Natural killer cell (primary cell): ENCODE measurements around the gene HMGN2. TPM values are rescaled to one million over a fixed set of nuclear protein-coding genes. Genes with fewer than 3 reads are reported as not detected.

Experiments used
- ATAC-seq, 3 donors: fragments of 150-1000 bp in 2 of 3; fragments of 200-7000 bp in 1 of 3; cut with Tn5 transposase; 1 replicate in 1 of 3; 2 replicates in 2 of 3; pipeline ENCODE4 v1.10.0; 2021; ENCODE audit warnings: mild to moderate bottlenecking in 2 of 3, moderate library complexity in 2 of 3
- DNase-seq, 2 donors: peaks; one replicate each; pipeline versions ENCODE4 v3.0.0 to v3.0.0-alpha.2; 2013 to 2021; ENCODE audit warnings: mixed read lengths in 1 of 2
- H3K27ac ChIP-seq: one replicate; pipeline ENCODE4 v1.5.1; 2013; ENCODE audit warnings: mild to moderate bottlenecking, low read length
- H3K27me3 ChIP-seq: one replicate; pipeline ENCODE4 v1.6.1; 2013; ENCODE audit warnings: low read length; ENCODE audit not compliant: control insufficient read depth, insufficient read depth
- H3K36me3 ChIP-seq: one replicate; pipeline ENCODE4 v1.6.1; 2013; ENCODE audit warnings: low read length; ENCODE audit not compliant: control insufficient read depth, insufficient read depth
- H3K4me1 ChIP-seq: one replicate; pipeline ENCODE4 v1.6.1; 2013; ENCODE audit warnings: low read length; ENCODE audit not compliant: control insufficient read depth, insufficient read depth
- H3K4me3 ChIP-seq: one replicate; pipeline ENCODE4 v1.5.1; 2013; ENCODE audit warnings: low read length
- H3K9me3 ChIP-seq: one replicate; pipeline ENCODE4 v1.6.1; 2013; ENCODE audit warnings: low read length; ENCODE audit not compliant: control insufficient read depth, insufficient read depth
- H3K27ac Mint-ChIP-seq, 2 donors: one replicate each; pipeline ENCODE4 v1.8.0; 2022; ENCODE audit warnings: mild to moderate bottlenecking in 2 of 2, mixed read lengths in 2 of 2, moderate library complexity in 1 of 2
- H3K27me3 Mint-ChIP-seq, 2 donors: one replicate each; pipeline ENCODE4 v1.8.0; 2022; ENCODE audit warnings: low read depth in 2 of 2, mixed read lengths in 2 of 2
- H3K36me3 Mint-ChIP-seq: one replicate; pipeline ENCODE4 v1.8.0; 2022; ENCODE audit warnings: mixed read lengths
- H3K4me1 Mint-ChIP-seq, 2 donors: one replicate each; pipeline ENCODE4 v1.8.0; 2022; ENCODE audit warnings: mixed read lengths in 2 of 2
- H3K4me3 Mint-ChIP-seq: one replicate; pipeline ENCODE4 v1.8.0; 2022; ENCODE audit warnings: mild to moderate bottlenecking, moderate library complexity, mixed read lengths
- H3K9me3 Mint-ChIP-seq, 2 donors: one replicate each; pipeline ENCODE4 v1.8.0; 2022; ENCODE audit warnings: mixed read lengths in 2 of 2
- CTCF ChIP-seq: fragments of 200-600 bp; IDR thresholded peaks from one replicate; pipeline ENCODE4 v1.8.0; 2022; ENCODE audit warnings: antibody characterized with exemption
- WGBS: methylation state at CpG from one replicate; pipeline ENCODE4 v1.1.7; 2013; ENCODE audit warnings: missing lambda C conversion rate; ENCODE audit not compliant: insufficient coverage; 5-methylcytosine and 5-hydroxymethylcytosine counted together
- intact Hi-C: fragments of 100-400 bp; cut with micrococcal nuclease; formaldehyde crosslinking; loops from one replicate; pipeline ENCODE4 v1.14.2; 2022
- total RNA-seq, 4 donors: library from RNA; stranded (reverse); fragments of 120-200 nt in 1 of 4; gene quantifications; one replicate each; pipeline versions ENCODE4 v1.2.3 to v1.2.4, GENCODE V29; 2013 to 2022

HMGN2 gene
- total RNA-seq, 3 donors from 2014 or later (not counting 1 experiment from before 2014, with no cell fraction given) = 315 to 364 (median 326) TPM

GRCh38 chr1:26478988-26479387 is 6.7 kb downstream of the HMGN2 start:
- H3K9me3 Mint-ChIP-seq = no peaks in the 10 kb centered on the region
- H3K4me3 Mint-ChIP-seq = no peak overlapping the region
- ATAC-seq (no peak), DNase-seq (no peak)
- no peak for TF ChIP-seq CTCF
- peaks cover under 1% of the 10 kb centered on the region for H3K4me1 ChIP-seq
- H3K36me3 ChIP-seq = peaks cover 31% of the 10 kb centered on the region
- no peaks in the 10 kb centered on the region for H3K9me3 ChIP-seq
- H3K27ac ChIP-seq = no peak overlapping the region
- peaks cover 9 to 14% of the 10 kb centered on the region in 2 donors for H3K4me1 Mint-ChIP-seq
- intact Hi-C loops = no loop called here
- peak overlapping the region; percentile 1 to 3 for H3K27ac Mint-ChIP-seq
- H3K36me3 Mint-ChIP-seq = peaks cover 7% of the 10 kb centered on the region
- H3K27me3 Mint-ChIP-seq = no peaks in the 10 kb centered on the region
- no peaks in the 10 kb centered on the region for H3K27me3 ChIP-seq
- 94% methylated on average over 5 of the region's 6 CpGs for WGBS
- no peak overlapping the region for H3K4me3 ChIP-seq

- no peak for TF ChIP-seq CTCF
- no peak overlapping the region for H3K4me3 ChIP-seq
- no peak overlapping the region for H3K27ac ChIP-seq
- 98% methylated on average over 2 of the region's 2 CpGs for WGBS
- H3K27me3 ChIP-seq = no peaks in the 10 kb centered on the region
- DNase-seq = no peak
- Mint-ChIP-seq H3K4me3 (no peak overlapping the region), H3K4me1 (no peaks in the 10 kb centered on the region), H3K27me3 (no peaks in the 10 kb centered on the region), H3K36me3 (no peaks in the 10 kb centered on the region), H3K27ac (peak overlapping the region in 1 of 2 donors; percentile 29), H3K9me3 (no peaks in the 10 kb centered on the region)
- H3K9me3 ChIP-seq = no peaks in the 10 kb centered on the region
- no peak for ATAC-seq
- no peaks in the 10 kb centered on the region for H3K4me1 ChIP-seq
- intact Hi-C loops = no loop called here
- H3K36me3 ChIP-seq = no peaks in the 10 kb centered on the region
Observed at GRCh38 chr1:26482921-26483320, 10.7 kb downstream of the HMGN2 start.

- H3K27me3 Mint-ChIP-seq = no peaks in the 10 kb centered on the region
- TF ChIP-seq CTCF = no peak
- H3K27ac Mint-ChIP-seq = peak overlapping the region in 1 of 2 donors; percentile 38
- H3K4me1 Mint-ChIP-seq = no peaks in the 10 kb centered on the region
- Histone ChIP-seq H3K27ac (no peak overlapping the region), H3K36me3 (no peaks in the 10 kb centered on the region), H3K4me3 (no peak overlapping the region), H3K27me3 (no peaks in the 10 kb centered on the region), H3K4me1 (no peaks in the 10 kb centered on the region), H3K9me3 (no peaks in the 10 kb centered on the region)
- WGBS = 100% methylated on average over 1 of the region's 2 CpGs
- H3K36me3 Mint-ChIP-seq = no peaks in the 10 kb centered on the region
- H3K9me3 Mint-ChIP-seq = no peaks in the 10 kb centered on the region
- intact Hi-C loops = no loop called here
- ATAC-seq = no peak
- DNase-seq = no peak
- H3K4me3 Mint-ChIP-seq = no peak overlapping the region
Observed at GRCh38 chr1:26483980-26484379, 11.7 kb downstream of the HMGN2 start.

- Histone ChIP-seq H3K27ac (no peak overlapping the region), H3K36me3 (no peaks in the 10 kb centered on the region), H3K4me3 (no peak overlapping the region), H3K9me3 (no peaks in the 10 kb centered on the region), H3K27me3 (no peaks in the 10 kb centered on the region), H3K4me1 (no peaks in the 10 kb centered on the region)
- intact Hi-C loops = no loop called here
- no peak for TF ChIP-seq CTCF
- H3K27ac Mint-ChIP-seq = no peak overlapping the region
- H3K27me3 Mint-ChIP-seq = no peaks in the 10 kb centered on the region
- H3K36me3 Mint-ChIP-seq = no peaks in the 10 kb centered on the region
- DNase-seq = no peak
- no peak overlapping the region for H3K4me3 Mint-ChIP-seq
- H3K9me3 Mint-ChIP-seq = no peaks in the 10 kb centered on the region
- 94% methylated on average over 4 of the region's 4 CpGs for WGBS
- no peaks in the 10 kb centered on the region for H3K4me1 Mint-ChIP-seq
- no peak for ATAC-seq
Observed at GRCh38 chr1:26490155-26490554, 17.9 kb downstream of the HMGN2 start.
